Measurements from ENCODE around the gene THSD4. TPM values are rescaled to one million over a fixed set of nuclear protein-coding genes. Genes with fewer than 3 reads are reported as not detected.
A peak's percentile ranks its signal among the peaks of the same experiment; 100 is the strongest.

THSD4 gene
- total RNA-seq, 1 donor from 2014 or later: 80.7 TPM

GRCh38 chr15:71508081-71508682 lies 392.9 kb downstream of the THSD4 start:
- intact Hi-C loops (cut with micrococcal nuclease): no loop called here
- ATAC-seq (peak; percentile 16), DNase-seq (no peak)

DNA sequence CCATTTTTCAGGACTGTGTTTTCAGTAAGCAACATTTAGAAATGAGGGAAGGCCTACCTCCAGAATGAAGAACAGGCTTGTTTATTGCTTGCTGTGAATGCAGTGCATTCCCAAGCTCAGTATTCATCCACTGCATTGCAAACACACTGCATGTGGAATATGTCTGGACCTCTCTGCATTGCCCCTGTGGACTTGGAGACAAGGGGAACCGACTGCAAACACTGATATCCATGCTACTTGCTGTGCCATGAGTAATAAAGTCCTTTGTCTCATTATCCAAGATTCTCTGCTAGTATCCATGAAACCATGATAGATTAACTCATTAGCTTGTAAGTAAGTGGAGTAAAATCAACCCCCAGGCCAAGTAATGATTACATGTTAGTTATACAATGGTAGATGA lies 393.9 kb downstream of the THSD4 start:
- DNase-seq (no peak), ATAC-seq (no peak)
- intact Hi-C loops (cut with micrococcal nuclease): no loop called here

DNA sequence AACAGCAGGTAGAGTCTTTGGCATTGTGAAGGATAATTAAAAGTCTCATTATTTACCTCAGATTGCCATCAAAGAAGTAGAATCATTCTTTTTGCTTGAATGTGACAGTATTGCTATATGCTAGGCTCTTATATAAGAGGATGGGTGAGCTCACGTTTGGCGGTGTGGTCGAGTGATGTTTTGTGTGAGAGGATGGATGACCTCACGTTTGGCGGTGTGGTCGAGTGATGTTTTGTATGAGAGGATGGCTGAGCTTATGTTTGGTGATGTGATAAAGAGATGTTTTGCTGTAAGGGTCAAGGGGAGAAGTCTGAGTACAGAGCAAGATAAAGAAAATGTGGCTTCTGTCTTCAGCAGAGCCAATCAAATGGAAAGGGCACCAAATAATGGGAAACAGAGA lies 395.5 kb downstream of the THSD4 start:
- ATAC-seq: no peak
- DNase-seq: no peak
- intact Hi-C loops (cut with micrococcal nuclease): no loop called here

DNA sequence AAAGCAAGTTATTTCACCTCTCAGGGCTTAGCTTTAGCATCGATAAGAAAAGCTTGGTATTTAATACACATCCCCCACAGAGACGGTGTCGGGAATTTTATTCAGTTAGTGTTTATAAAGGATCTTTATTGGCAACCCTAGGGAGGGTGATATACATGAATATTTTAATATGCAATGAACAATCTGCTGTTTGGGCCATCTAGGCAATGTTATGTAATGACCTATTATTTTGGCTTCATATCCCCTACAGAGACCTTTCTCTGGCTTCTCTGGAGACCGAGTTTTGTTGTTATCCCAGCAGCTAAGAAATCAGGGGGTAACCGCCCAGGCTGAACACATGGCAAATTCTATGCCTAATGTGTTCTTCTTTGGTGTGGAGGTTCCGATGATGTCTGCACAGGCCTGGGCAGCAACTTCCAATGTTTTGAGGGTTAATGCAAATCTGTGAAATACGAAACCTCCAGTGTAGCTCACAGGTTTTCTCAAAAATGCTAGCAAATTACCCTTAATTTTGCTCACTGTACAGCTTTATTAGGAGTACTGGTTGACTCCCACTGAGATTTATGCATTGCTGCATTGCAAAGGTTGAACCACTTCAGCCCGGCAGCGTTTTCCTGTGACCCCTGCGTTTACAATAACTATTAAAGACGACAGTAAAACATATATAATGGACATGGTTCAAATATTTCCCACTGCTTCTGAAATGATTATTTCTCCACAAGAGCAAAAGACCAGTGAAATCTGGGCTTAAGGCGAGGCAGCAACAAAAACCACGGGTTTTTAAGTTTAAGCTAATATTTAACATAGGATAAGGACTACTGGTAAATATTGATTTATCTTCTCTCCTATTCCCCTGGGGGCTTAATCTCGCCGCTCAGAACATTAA lies 396.8 kb downstream of the THSD4 start:
- intact Hi-C loops (cut with micrococcal nuclease): no loop called here
- ATAC-seq: no peak
- DNase-seq: no peak

DNA sequence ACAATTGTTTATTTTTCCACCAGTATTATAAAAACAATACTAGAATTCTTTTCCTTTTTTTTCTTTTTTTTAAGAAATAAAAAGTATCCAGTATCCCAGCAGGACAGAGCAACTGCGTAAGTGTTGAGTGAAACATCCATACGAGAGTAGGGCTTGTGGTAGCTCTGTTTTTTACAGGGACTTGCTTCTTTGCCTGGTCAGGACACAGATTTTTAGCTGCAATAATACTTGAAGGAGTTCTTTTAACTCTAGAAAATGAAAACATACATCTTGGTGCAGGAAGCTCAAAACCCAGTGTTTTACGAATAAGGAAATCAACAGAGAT lies 397.4 kb downstream of the THSD4 start:
- ATAC-seq (no peak), DNase-seq (no peak)
- intact Hi-C loops (cut with micrococcal nuclease): no loop called here

GRCh38 chr15:71515375-71516186 lies 400.3 kb downstream of the THSD4 start:
- DNase-seq: no peak
- ATAC-seq: peak; percentile 49
- intact Hi-C loops (cut with micrococcal nuclease): no loop called here

- no peak for ATAC-seq
- no peak for DNase-seq
- intact Hi-C loops (cut with micrococcal nuclease): no loop called here
Observed at GRCh38 chr15:71517751-71518150, 402.5 kb downstream of the THSD4 start.

GRCh38 chr15:71518661-71519060 lies 403.4 kb downstream of the THSD4 start:
- ATAC-seq: no peak
- intact Hi-C loops (cut with micrococcal nuclease): no loop called here

DNA sequence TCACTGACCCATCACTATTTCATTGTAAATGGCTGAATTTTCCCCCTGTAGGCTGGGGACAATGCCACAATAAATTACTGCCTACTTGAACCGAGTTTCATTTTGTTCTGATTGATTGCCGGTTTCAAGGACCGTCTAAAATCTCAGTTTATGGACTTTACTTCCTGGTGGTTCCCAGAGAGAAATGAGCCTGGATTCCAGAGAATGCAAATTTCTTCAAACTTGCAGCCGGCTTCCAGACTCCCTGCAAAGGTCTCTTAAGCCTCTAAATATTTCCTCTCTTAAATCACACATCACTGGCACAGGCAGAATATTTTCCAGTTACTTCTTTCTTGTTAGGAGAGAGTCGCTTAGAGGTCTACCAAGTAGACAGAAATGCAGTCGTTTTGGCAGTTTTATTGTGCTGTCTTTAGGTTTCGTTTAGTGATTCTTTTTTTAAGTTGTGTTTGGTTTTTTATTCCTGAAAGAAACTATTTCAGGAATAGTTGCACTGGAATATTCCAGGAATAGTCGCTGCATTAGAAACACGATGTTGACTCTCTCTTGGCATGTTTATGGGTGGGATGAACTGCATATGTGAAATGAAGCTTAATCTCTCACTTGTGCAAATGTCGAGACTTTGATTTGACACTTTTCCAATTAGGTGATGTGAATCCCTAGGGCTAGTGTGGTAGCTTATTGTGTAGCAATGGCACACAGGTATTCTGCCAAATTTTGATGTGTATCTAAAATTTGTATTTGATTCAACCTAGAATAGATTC lies 411.0 kb downstream of the THSD4 start:
- no peak for DNase-seq
- ATAC-seq: peak; percentile 33
- intact Hi-C loops (cut with micrococcal nuclease): no loop called here

More at GRCh38 chr15:71518661-71519060, 403.4 kb downstream of the THSD4 start:
- DNase-seq: no peak

DNA sequence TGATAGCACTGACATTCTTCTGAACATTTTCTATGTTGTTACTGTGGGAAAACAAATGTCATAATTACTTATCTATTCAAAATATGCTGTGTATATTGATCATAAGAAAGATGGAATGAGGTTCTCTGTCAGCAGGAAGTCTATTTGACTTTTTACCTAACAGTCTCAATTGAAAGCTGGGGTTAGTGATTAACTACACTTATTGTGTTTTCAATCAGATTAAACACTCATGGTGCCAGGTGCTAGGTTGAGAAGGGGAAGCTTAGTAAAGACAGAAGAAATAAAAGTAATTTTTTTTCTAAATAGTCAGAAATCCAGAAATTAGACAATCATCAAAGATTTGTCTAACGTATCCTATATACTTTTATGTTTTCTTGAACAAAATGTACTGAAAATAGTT lies 414.1 kb downstream of the THSD4 start:
- intact Hi-C loops (cut with micrococcal nuclease): no loop called here

GRCh38 chr15:71530116-71530515 lies 414.8 kb downstream of the THSD4 start:
- ATAC-seq: peak; percentile 47
- DNase-seq: no peak
- intact Hi-C loops (cut with micrococcal nuclease): no loop called here

More for the DNA sequence above, 414.1 kb downstream of the THSD4 start:
- DNase-seq (no peak), ATAC-seq (no peak)

GRCh38 chr15:71532994-71533393 lies 417.7 kb downstream of the THSD4 start:
- intact Hi-C loops (cut with micrococcal nuclease): no loop called here
- ATAC-seq (peak; percentile 41), DNase-seq (no peak)

DNA sequence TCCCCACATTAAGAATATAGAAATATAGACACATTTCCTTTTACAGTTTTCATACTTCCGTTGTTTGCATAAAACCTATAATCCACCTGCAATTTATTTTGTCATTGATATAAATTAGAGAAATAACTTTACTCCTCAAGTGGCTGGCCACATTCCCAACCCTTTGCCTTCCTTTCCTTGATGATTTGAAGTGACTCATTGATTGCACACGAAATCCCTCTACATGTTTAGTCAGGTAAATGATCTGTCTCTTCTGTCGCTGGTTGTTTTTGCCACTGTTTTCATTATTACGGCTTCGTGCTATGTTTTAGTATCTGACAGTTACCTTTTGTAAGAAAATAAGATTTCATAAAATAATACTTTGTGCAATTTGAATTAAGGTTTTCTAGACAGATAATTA lies 422.9 kb downstream of the THSD4 start:
- intact Hi-C loops (cut with micrococcal nuclease): no loop called here
- ATAC-seq (no peak), DNase-seq (no peak)

GRCh38 chr15:71541746-71542145 lies 426.5 kb downstream of the THSD4 start:
- intact Hi-C loops (cut with micrococcal nuclease): no loop called here
- no peak for DNase-seq
- ATAC-seq: no peak

DNA sequence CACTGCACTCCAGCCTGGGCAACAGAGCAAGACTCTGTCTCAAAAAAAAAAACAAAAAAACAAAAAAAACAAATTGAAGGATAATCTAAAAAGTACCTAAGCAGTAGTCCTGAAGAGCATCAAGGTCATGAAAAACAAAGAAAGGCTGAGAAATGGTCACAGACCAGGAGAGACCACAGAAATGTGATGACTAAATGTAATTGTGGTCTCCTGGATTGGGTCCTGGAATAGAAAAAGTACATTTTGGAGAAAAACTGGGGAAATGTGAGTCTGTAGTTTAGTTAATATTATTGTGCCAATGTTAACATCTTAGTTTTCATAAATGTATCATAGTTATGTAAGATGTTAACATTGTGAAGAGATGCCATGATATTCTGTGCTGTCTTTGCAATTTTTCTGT lies 427.6 kb downstream of the THSD4 start:
- no peak for ATAC-seq
- no peak for DNase-seq
- intact Hi-C loops (cut with micrococcal nuclease): no loop called here

GRCh38 chr15:71543413-71543812 lies 428.1 kb downstream of the THSD4 start:
- DNase-seq: no peak
- no peak for ATAC-seq
- intact Hi-C loops (cut with micrococcal nuclease): no loop called here

DNA sequence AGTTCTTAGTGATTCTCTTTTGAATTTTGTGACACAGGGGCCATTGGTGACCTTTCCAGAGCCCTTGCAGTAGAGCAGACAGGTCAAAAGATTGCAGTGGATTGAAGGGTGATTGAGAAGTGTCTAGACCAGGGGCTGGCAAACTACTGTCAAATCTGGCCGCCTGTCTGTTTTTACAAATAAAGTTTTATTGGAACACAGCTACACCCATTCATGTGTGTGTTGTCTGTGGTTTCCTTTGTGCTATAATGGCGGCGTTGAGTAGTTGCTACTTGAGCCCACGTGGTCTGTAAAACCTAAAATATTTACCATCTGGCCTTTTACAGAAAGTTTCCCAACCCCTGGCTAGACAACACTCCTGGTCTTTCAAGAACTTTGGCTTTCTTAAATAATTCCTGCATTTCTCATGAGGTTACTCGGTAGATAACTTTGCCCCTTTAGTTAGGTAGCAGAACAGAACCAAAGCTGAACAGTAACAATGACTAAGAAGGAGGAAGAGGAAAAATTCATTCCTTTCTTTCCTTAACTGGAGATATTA lies 430.0 kb downstream of the THSD4 start:
- DNase-seq (no peak), ATAC-seq (no peak)
- intact Hi-C loops (cut with micrococcal nuclease): no loop called here

- intact Hi-C loops (cut with micrococcal nuclease): no loop called here
- ATAC-seq (no peak), DNase-seq (no peak)
Observed at GRCh38 chr15:71545923-71546322, 430.7 kb downstream of the THSD4 start.

DNA sequence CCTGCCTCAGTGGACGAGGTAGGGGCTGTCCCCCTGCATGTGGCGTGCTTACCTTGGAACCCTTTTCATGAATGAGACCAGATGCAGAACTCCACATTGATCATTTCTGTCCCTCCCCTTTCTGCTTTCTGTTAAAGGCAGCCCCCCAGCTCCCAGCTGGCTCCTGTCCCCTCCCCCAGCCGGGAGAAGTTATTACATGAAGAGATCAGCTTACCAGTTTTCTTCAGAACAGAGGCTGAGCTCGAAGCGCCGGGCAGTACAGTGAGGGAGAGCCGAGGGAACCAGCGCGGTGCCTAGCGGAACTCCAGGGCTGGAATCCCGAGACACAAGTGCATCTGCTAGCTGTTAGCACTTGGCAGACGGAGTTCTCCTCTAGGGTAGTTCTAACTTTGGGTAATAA lies 431.7 kb downstream of the THSD4 start:
- DNase-seq (peak; percentile 68), ATAC-seq (peak; percentile 77)
- intact Hi-C loops (cut with micrococcal nuclease): no loop called here

All from left ventricle myocardium superior (tissue), 1 donor.